Endometrial microvascular endothelial cells (primary cell): ENCODE results near the gene CCDC93. TPM values are rescaled to one million over a fixed set of nuclear protein-coding genes. Genes with fewer than 3 reads are reported as not detected.

Experiments used
- in situ Hi-C: cut with HindIII; loops from 2 replicates; pipeline ENCODE4 v1.10.0; 2017; ENCODE audit warnings: low sequenced_read_pairs, low pct_unique_long_range_greater_than_20kb; ENCODE audit errors: inconsistent ontology term
- total RNA-seq: library from RNA; depleted of rRNA; stranded (reverse); fragments of >200 nt; gene quantifications from one replicate; pipeline ENCODE4 v1.2.3, GENCODE V29; 2015; ENCODE audit errors: inconsistent ontology term

Gene CCDC93
- 16.4 TPM for total RNA-seq

GRCh38 chr2:118013724-118014491, at the start of gene CCDC93:
Gene CCDC93 (minus strand): TSS chr2:118014070. CDS start chr2:118013995, 75 bp downstream.
- in situ Hi-C loops: no loop called here

GRCh38 chr2:118062669-118063068, 48.8 kb upstream of the CCDC93 start:
- in situ Hi-C loops: no loop called here

- in situ Hi-C loops: no loop called here
Observed at GRCh38 chr2:118062048-118062447, 48.2 kb upstream of the CCDC93 start.

GRCh38 chr2:118061135-118061955, 47.5 kb upstream of the CCDC93 start:
- in situ Hi-C loops: no loop called here

GRCh38 chr2:118059919-118060478, 46.1 kb upstream of the CCDC93 start:
- in situ Hi-C loops: no loop called here

GRCh38 chr2:118058951-118059350, 45.1 kb upstream of the CCDC93 start:
- in situ Hi-C loops: no loop called here

GRCh38 chr2:118056801-118057200, 42.9 kb upstream of the CCDC93 start:
- in situ Hi-C loops: no loop called here

- in situ Hi-C loops: no loop called here
Observed at GRCh38 chr2:118056165-118056534, 42.3 kb upstream of the CCDC93 start.

GRCh38 chr2:118055512-118056164, 41.8 kb upstream of the CCDC93 start:
- in situ Hi-C loops: no loop called here

- in situ Hi-C loops: no loop called here
Observed at GRCh38 chr2:118054213-118055008, 40.5 kb upstream of the CCDC93 start.

GRCh38 chr2:118053681-118054080, 39.8 kb upstream of the CCDC93 start:
- in situ Hi-C loops: no loop called here

GRCh38 chr2:118052474-118052873, 38.6 kb upstream of the CCDC93 start:
- in situ Hi-C loops: no loop called here

- in situ Hi-C loops: no loop called here
Observed at GRCh38 chr2:118051826-118052358, 38.0 kb upstream of the CCDC93 start.

- in situ Hi-C loops: no loop called here
Observed at GRCh38 chr2:118050974-118051373, 37.1 kb upstream of the CCDC93 start.

- in situ Hi-C loops: no loop called here
Observed at GRCh38 chr2:118050386-118050785, 36.5 kb upstream of the CCDC93 start.

GRCh38 chr2:118049816-118050140, 35.9 kb upstream of the CCDC93 start:
- in situ Hi-C loops: no loop called here

GRCh38 chr2:118049140-118049815, 35.4 kb upstream of the CCDC93 start:
- in situ Hi-C loops: no loop called here

GRCh38 chr2:118048401-118048800, 34.5 kb upstream of the CCDC93 start:
- in situ Hi-C loops: no loop called here
